Liver (tissue), 3 donors: ENCODE data around the gene GUCD1.
"Not testable (repeated sequence)": the region's sequence is repeated elsewhere in the genome, so short reads cannot be mapped to it uniquely, and the experiment has no call there.

ENCODE experiments used
- CTCF ChIP-seq: fragments of 150-350 bp; IDR thresholded peaks from 2 replicates; pipeline ENCODE4 v1.5.1; 2017; ENCODE audit warnings: improper control_type of control experiment, low read depth, low read length; ENCODE audit not compliant: missing input control
- RAD21 ChIP-seq, 2 donors: IDR thresholded peaks; 2 replicates each; pipeline ENCODE4 v1.6.1; 2016; ENCODE audit warnings: antibody characterized with exemption in 2 of 2, mild to moderate bottlenecking in 2 of 2
- REST ChIP-seq: IDR thresholded peaks from 2 replicates; pipeline ENCODE4 v1.6.1; 2016; ENCODE audit warnings: antibody characterized with exemption, mild to moderate bottlenecking
- SP1 ChIP-seq: IDR thresholded peaks from 2 replicates; pipeline ENCODE4 v1.6.1; 2018; ENCODE audit warnings: antibody characterized with exemption, mild to moderate bottlenecking
- ZBTB33 ChIP-seq: IDR thresholded peaks from 2 replicates; pipeline ENCODE4 v1.6.1; 2016; ENCODE audit warnings: antibody characterized with exemption
- donor health status: healthy.
- donor health status: healthy.

- not testable (repeated sequence) for TF ChIP-seq SP1; CTCF; REST; ZBTB33; RAD21 (IDR thresholded peaks at IDR 0.05)
These were observed 38.6 kb upstream of the GUCD1 start for GRCh38 chr22:24593559-24593835.
